ENCODE results near the gene UBE2S.
"Not testable (repeated sequence)": the region's sequence is repeated elsewhere in the genome, so short reads cannot be mapped to it uniquely, and the experiment has no call there.

Gene UBE2S

DNA sequence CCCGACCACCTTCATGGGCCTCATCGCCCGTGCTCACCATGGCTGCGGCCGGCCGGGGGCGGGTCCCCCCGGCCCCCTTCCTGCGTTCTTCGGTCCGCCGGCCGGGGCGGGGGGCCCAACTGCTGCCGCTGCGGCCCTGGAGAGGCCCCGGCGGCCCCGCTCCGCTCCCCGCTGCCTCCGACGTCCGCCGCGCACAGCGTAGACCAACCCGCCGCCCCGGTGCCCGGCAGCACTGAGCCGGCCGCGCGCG is at the start of gene UBE2S:
Gene UBE2S, minus strand, starts transcription at position 239 of the 250 bp plus-strand sequence. Its CDS starts 199 bp downstream, at position 40.
- H3K4me1 Mint-ChIP-seq: peaks cover 42% of the 10 kb centered on the region
- not testable (repeated sequence) for H3K27me3 Mint-ChIP-seq, ATAC-seq, DNase-seq
- H3K4me3 Mint-ChIP-seq: peak within 1 kb of the TSS; percentile 92
- H3K27ac Mint-ChIP-seq: peak within 1 kb of the TSS; percentile 98
- peaks cover 39% of the 10 kb centered on the region for H3K36me3 Mint-ChIP-seq (ENCODE audit: low read depth)
- peaks cover 11% of the 10 kb centered on the region for H3K9me3 Mint-ChIP-seq

DNA sequence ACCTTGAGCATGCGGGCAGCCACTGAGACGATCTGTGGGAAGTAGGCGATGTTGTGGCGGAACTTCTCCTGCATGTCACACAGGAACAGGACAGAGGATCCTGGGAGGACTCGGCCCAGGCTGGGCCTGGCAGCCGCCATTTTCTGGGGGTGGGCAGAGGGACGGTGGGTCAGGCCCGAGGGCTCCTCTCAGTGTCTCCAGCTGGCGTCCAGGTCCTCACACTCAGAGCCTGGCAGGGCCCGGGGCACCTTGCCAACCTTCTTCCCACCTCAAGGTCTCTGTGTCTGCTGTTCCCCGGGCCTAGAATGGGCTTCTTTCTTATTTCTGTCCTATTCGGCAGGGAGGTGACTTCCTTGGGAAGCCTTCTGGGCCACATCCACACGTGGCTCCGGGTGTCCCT is 48.8 kb upstream of the UBE2S start:
- H3K4me1 Mint-ChIP-seq: peaks cover 30% of the 10 kb centered on the region
- no peak for ATAC-seq
- no peak overlapping the region for H3K27ac Mint-ChIP-seq
- DNase-seq: no peak
- H3K4me3 Mint-ChIP-seq: no peak overlapping the region
- H3K27me3 Mint-ChIP-seq: peaks cover 21% of the 10 kb centered on the region
- no peaks in the 10 kb centered on the region for H3K9me3 Mint-ChIP-seq
- H3K36me3 Mint-ChIP-seq (ENCODE audit: low read depth): peaks cover 9% of the 10 kb centered on the region

DNA sequence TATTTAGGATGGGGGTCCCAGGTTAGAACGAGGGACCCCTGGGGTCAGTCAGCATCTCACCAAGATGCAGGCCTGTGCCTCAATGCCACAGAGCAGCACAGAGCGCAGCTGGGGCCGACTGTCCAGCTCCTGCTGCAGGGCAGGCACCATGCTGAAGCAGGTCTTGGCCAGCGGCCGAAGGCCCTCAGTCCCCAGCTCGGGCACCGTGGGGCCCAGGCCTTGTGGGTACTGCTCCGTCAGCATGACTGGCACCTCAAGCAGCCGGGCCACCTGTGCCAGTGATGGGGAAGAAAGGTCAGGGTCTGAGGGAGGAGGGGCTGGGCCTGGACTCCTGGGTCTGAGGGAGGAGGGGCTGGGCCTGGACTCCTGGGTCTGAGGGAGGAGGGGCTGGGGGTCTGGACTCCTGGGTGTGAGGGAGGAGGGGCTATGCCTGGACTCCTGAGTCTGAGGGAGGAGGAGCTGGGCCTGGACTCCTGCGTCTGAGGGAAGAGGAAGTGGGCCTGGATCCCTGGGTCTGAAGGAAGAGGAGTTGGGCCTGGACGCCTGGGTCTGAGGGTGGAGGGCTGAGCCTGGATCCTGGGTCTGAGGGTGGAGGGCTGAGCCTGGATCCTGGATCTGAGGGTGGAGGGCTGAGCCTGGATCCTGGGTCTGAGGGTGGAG is 48.1 kb upstream of the UBE2S start:
- Mint-ChIP-seq H3K27me3 (peaks cover 25% of the 10 kb centered on the region), H3K36me3 (ENCODE audit: low read depth) (peaks cover 9% of the 10 kb centered on the region)

DNA sequence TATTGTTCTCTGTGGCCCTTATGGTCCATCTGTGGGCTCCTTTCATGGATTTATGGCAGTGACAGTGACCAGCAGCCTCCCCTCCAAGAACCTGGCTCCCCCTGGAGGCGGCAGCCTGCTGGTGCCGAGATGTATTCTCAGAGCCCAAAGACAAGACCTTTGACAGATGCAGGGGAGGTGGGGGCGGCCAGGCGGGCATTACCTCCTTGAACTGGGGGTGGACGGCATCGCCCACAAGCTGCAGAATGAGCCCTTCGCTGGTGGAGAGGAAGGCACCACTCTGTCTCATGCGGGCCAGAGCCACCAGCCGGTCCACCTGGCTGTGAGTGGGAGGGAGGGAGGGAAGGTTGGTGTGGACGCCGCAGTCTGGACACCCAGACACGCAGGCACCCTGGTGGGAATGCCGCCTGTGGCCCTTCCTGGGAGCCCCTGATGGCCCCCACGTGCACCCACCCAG is 47.2 kb upstream of the UBE2S start:
- Mint-ChIP-seq H3K27ac (no peak overlapping the region), H3K36me3 (ENCODE audit: low read depth) (peaks cover 9% of the 10 kb centered on the region), H3K9me3 (no peaks in the 10 kb centered on the region), H3K4me3 (no peak overlapping the region), H3K4me1 (peaks cover 19% of the 10 kb centered on the region), H3K27me3 (peaks cover 29% of the 10 kb centered on the region)
- DNase-seq (peak; percentile 62), ATAC-seq (no peak)

More for the DNA sequence above, 48.1 kb upstream of the UBE2S start:
- Mint-ChIP-seq H3K27ac (no peak overlapping the region), H3K9me3 (no peaks in the 10 kb centered on the region), H3K4me3 (no peak overlapping the region), H3K4me1 (peaks cover 27% of the 10 kb centered on the region)
- ATAC-seq (no peak), DNase-seq (no peak)

DNA sequence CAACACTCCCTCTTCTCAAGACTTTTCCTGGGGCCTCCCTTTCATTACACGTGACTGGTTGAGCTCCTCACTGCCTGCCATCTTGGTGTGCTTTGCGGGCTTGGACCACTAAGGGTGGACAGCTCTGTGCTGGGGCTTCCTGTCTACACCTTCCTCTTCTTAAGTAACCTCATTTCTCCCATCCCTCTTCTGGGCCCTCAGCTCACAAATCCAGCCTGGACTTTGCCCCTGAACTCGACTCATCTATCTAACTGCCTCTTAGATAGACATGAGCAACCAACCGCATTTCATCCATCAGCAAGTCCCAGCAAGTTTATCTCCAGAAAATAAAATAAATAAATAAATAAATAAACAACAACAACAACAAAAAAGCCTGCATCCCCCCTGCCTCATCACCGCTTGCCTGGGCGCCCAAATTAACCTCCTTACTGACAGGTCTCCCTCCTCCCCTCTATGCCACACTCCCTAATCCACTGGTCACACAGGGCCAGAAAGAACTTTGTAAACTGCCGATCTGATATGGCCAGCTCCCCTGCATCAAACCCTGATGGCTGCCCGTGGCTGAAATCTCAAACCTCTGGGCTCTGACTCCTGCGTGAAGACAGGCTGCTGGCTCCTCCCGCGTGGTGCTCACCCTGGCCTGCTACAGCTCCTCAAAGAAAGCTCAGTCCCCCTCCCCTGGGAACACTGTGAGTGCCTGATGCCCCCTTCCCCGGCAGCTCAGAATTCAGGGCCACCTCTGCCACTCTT is 46.1 kb upstream of the UBE2S start:
- Mint-ChIP-seq H3K36me3 (ENCODE audit: low read depth) (peaks cover 9% of the 10 kb centered on the region), H3K4me3 (no peak overlapping the region), H3K27me3 (peaks cover 29% of the 10 kb centered on the region), H3K9me3 (no peaks in the 10 kb centered on the region), H3K4me1 (peaks cover 16% of the 10 kb centered on the region), H3K27ac (peak overlapping the region; percentile 12)
- no peak for ATAC-seq
- no peak for DNase-seq

DNA sequence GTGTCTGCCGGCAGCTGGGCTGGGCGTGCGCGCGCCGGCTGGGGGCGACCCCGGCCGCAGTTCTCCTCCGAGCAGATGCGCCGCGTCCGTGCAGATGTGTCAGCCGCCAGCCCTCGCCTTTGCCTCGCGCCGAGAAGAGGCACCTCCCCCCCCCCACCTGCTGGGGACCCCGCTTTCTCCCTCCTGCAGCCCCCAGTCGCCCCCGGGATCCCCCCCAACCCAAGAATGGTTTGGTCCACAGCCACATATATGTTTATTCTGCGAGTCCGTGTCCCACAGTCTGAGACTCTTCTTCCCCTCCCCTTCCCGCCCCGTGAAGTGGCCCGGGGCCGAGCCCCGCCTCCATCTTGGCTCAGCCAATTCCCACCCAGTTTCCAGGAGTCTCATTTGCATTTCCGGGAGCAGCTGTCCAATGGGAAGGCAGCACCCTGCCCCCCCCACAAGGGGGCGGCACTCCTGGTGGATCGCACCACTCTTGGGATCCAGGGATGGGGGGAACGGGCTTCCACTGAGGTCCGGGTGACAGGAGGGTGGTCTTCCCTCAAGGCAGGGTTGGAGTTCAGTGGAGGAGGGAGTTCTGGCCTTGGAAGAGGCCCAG is 45.3 kb upstream of the UBE2S start:
- Mint-ChIP-seq H3K9me3 (no peaks in the 10 kb centered on the region), H3K27me3 (peaks cover 29% of the 10 kb centered on the region), H3K4me1 (peaks cover 16% of the 10 kb centered on the region), H3K4me3 (no peak overlapping the region), H3K27ac (no peak overlapping the region), H3K36me3 (ENCODE audit: low read depth) (peaks cover 9% of the 10 kb centered on the region)
- DNase-seq (no peak), ATAC-seq (peak; percentile 38)

DNA sequence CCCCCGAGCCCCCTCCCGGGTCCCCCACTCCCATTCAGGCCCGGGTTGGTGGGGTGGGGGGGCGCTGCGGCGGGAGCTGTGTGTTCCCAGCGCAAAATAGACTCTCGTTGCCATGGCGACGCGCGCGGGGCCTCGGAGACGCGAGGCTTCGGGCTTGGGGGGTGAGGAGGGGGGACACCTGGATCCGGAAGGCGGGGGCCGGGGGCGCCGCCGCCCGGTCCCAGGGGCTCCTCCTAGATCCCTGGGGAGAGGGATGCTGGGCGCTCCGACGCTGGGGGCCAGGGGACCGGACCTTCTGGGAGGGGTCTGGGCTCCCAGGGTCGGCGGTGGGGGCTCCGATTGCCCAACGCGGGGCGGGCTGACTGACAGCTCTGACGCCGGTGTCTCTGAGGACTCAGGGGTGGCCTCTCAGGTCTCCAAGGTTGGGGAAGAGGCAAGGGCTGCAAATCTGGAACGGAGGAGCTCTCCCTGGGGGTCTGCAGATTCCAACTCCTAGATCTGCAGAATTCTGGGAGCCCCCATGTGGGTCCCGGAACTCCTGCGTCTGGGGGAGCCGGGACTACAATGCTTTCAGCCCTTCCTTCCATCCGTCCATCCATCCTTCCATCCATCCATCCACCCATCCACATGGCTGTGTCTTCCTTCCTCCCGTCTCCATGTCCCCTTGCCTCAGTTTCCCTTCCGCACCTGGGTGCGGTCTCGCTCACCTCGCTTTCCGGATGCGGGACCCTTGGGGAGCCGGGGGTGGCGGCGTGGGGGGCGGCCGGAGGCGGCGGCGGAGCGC is 44.6 kb upstream of the UBE2S start:
- H3K9me3 Mint-ChIP-seq: no peaks in the 10 kb centered on the region
- ATAC-seq: no peak
- peaks cover 29% of the 10 kb centered on the region for H3K27me3 Mint-ChIP-seq
- H3K36me3 Mint-ChIP-seq (ENCODE audit: low read depth): peaks cover 9% of the 10 kb centered on the region
- H3K4me1 Mint-ChIP-seq: peaks cover 16% of the 10 kb centered on the region
- peak overlapping the region; percentile 35 for H3K4me3 Mint-ChIP-seq
- no peak for DNase-seq
- H3K27ac Mint-ChIP-seq: no peak overlapping the region

DNA sequence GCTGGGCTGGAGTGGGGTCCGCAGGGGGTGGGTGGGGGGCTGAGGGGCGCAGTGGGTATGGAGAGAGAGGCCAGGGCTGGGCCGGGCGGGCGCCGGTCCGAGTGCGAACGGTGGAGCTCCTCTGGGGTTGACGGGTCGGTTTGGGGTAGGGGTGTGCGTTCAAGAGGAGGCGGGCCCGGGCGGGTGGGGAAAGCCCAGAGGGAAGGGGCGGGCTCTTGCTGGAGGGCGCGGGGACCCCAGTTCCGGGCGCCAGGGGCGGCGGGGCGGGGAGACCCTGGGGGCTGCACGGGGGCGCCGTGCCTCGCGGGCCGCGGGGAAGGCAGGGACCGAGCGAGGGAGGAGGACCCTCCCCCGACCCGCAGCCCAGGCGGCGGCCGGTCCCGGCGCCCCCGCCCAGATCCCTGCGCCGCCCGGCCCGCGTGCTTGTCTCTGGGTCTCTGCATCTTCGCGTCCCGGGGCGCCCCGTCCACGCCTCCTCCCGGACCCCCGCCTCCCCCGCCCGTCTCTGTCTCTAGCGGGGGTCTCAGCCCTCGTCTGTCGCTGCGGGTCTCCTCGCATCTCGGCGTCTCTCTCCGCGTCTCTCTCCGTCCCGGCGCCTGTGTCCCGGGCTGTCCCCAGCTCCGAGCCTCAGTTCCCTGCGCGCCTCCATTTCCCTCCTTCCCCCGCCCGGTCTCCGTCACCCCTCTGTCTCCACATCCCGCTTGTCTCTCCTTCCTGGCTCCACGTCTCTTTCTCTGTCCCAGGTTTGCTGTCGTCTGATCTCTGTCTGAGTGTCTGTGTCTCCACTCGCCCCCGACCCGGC is 43.8 kb upstream of the UBE2S start:
- Mint-ChIP-seq H3K27me3 (peaks cover 29% of the 10 kb centered on the region), H3K27ac (no peak overlapping the region), H3K36me3 (ENCODE audit: low read depth) (peaks cover 9% of the 10 kb centered on the region), H3K4me1 (peaks cover 16% of the 10 kb centered on the region), H3K9me3 (no peaks in the 10 kb centered on the region), H3K4me3 (peak overlapping the region; percentile 35)
- DNase-seq (no peak), ATAC-seq (no peak)

DNA sequence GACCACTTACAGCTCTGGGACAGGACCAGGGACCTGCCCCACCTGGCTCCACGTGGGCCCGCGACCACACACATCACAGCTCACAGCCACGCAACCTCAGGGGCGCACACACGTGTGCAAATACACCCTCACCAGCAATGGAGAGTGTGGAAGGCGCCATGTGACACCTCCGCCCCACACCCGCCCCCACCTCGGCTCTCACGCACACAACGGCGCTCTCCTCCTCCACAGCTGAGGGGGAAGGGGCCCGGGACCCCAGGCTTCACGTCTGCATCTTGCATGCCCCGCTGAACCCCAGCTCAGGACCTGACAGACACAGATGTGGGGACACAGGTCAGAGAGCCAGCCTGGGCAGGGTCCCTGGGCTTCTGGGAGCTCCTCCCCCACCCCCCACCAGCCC is 41.9 kb upstream of the UBE2S start:
- Mint-ChIP-seq H3K4me3 (no peak overlapping the region), H3K27me3 (peaks cover 45% of the 10 kb centered on the region), H3K4me1 (peaks cover 16% of the 10 kb centered on the region), H3K27ac (no peak overlapping the region), H3K9me3 (no peaks in the 10 kb centered on the region), H3K36me3 (ENCODE audit: low read depth) (peaks cover 9% of the 10 kb centered on the region)
- no peak for ATAC-seq
- no peak for DNase-seq

DNA sequence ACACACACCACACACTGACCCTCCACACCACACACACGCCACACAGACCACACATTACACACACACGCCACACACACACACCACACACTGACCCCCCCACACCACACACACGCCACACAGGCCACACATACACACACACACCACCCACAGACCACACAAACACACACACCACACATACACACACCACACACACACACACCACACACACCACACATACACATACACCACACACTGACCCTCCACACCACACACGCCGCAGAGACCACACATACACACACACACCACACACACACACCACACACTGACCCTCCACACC is 40.5 kb upstream of the UBE2S start:
- not testable (repeated sequence) for H3K4me1 Mint-ChIP-seq; DNase-seq; ATAC-seq; H3K4me3 Mint-ChIP-seq; H3K36me3 Mint-ChIP-seq (ENCODE audit: low read depth); H3K27ac Mint-ChIP-seq; H3K9me3 Mint-ChIP-seq
- peaks cover 48% of the 10 kb centered on the region for H3K27me3 Mint-ChIP-seq

DNA sequence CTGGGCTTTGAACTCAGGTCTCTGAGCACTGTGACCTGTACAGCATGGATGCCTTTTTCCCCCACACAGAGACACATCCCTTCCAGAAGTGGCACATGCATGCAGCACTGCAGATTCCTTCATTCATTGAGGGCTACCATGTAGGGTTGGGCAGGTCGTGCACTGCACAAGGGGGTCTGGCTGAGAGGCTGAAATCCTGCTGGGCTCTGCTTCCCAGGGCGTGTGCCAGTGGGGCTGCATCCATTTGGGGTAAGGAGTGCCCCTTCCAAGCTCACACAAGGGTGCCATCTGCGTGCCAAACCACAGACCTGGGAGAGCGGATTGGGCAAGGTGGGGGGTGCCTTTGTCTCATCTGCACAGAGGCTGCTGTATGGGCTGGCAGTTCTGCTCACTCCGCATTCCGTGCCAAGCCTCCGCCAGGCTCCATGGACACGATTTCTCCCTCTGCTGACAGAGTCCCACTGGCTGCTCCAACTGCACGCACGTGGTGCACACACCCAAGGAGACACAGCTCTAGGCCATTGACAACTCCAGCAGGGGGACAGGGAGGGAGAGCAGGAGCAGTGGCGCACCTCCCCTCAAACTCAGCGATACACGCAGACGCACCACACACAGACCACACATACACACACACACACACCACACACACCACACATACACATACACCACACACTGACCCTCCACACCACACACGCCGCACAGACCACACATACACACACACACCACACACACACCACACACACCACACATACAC is 40.0 kb upstream of the UBE2S start:
- Mint-ChIP-seq H3K4me3 (no peak overlapping the region), H3K27ac (no peak overlapping the region), H3K36me3 (ENCODE audit: low read depth) (no peaks in the 10 kb centered on the region), H3K9me3 (no peaks in the 10 kb centered on the region), H3K27me3 (peaks cover 49% of the 10 kb centered on the region), H3K4me1 (peaks cover 5% of the 10 kb centered on the region)
- DNase-seq (no peak), ATAC-seq (peak; percentile 23)

DNA sequence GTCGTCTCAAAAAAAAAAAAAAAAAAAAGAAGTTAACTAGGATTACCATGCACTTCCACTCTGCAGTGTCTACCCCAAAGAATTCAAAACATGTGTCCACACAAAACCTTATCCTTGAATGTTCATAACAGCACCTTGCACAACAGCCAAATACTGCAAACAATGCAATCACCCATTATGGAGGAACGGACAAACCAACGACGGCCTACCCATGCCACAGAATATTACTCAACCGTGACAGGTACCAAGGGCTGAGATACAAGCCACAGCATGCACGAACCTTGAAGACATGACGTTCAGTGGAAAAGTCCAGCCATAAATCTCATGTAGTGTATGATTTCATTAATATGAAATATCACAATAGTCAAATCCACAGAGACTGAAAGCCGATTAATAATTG is 38.5 kb upstream of the UBE2S start:
- Mint-ChIP-seq H3K9me3 (no peaks in the 10 kb centered on the region), H3K36me3 (ENCODE audit: low read depth) (no peaks in the 10 kb centered on the region), H3K4me3 (no peak overlapping the region), H3K27me3 (peaks cover 53% of the 10 kb centered on the region), H3K27ac (no peak overlapping the region), H3K4me1 (peaks cover 8% of the 10 kb centered on the region)
- no peak for DNase-seq
- ATAC-seq: no peak

DNA sequence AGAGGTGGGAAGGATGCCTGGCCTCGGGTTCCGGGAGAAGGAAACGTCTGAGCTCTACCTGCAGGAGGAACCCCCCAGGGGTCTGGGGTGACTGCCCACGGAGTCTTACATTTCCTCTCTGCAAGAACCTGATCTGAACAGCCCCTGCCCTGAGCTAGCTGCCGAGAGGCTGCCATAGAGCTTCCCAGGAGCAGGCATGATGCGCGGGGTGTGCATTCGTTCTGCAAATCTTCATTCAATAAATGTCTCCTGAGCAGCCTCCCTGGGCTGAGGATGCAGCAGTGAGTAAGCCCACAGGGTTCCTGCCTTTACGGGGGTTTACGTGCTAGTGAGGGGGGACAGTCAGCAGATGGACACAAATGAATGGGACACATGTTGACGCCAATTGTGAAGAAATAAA is 37.1 kb upstream of the UBE2S start:
- ATAC-seq: no peak
- DNase-seq: no peak
- H3K9me3 Mint-ChIP-seq: no peaks in the 10 kb centered on the region
- H3K4me1 Mint-ChIP-seq: peaks cover 15% of the 10 kb centered on the region
- no peaks in the 10 kb centered on the region for H3K36me3 Mint-ChIP-seq (ENCODE audit: low read depth)
- H3K27ac Mint-ChIP-seq: no peak overlapping the region
- no peak overlapping the region for H3K4me3 Mint-ChIP-seq
- H3K27me3 Mint-ChIP-seq: peaks cover 58% of the 10 kb centered on the region

All from activated naive CD8-positive, alpha-beta T cell treated with anti-CD3 and anti-CD28 coated beads, Interleukin-2, amount 50 U/mL, for 24 hours (primary cell).